Right atrium auricular region (tissue), 2 donors: ENCODE measurements around the gene PSMC3IP. TPM values are rescaled to one million over a fixed set of nuclear protein-coding genes. Genes with fewer than 3 reads are reported as not detected.

Source experiments
- DNase-seq: peaks from one replicate; pipeline ENCODE4 v3.0.0-alpha.2; 2019; ENCODE audit warnings: low spot score
- H3K27ac ChIP-seq, 2 donors: fragments of 200-600 bp; sonication (generic); 1 replicate in 1 of 2; 2 replicates in 1 of 2; pipeline ENCODE4 v1.5.1; 2016 to 2019
- H3K27me3 ChIP-seq, 2 donors: fragments of 200-600 bp; sonication (generic); one replicate each; pipeline versions ENCODE4 v1.5.1 to v1.6.0; 2017 to 2019
- H3K36me3 ChIP-seq: fragments of 200-600 bp; sonication (generic); one replicate; pipeline ENCODE4 v1.5.1; 2016
- H3K4me1 ChIP-seq, 2 donors: fragments of 200-600 bp; sonication (generic); one replicate each; pipeline versions ENCODE4 v1.5.1 to v1.6.0; 2017 to 2019
- H3K4me3 ChIP-seq, 2 donors: fragments of 200-600 bp; sonication (generic); 1 replicate in 1 of 2; 2 replicates in 1 of 2; pipeline ENCODE4 v1.5.1; 2017 to 2019; ENCODE audit warnings: mild to moderate bottlenecking in 1 of 2, moderate library complexity in 1 of 2
- H3K9me3 ChIP-seq, 2 donors: fragments of 200-600 bp; sonication (generic); one replicate each; pipeline ENCODE4 v1.5.1; 2019
- CTCF ChIP-seq, 2 donors: fragments of 200-600 bp; sonication (generic); IDR thresholded peaks; one replicate each; pipeline ENCODE4 v1.5.1; 2019; ENCODE audit warnings: antibody characterized with exemption in 2 of 2
- total RNA-seq, 2 donors: library from RNA; depleted of rRNA; stranded (reverse); fragments of >200 nt; gene quantifications; one replicate each; pipeline ENCODE4 v1.1.0, GENCODE V29; 2016

The PSMC3IP gene
- total RNA-seq, 2 donors from 2014 or later = 1.2 to 1.6 TPM

DNA sequence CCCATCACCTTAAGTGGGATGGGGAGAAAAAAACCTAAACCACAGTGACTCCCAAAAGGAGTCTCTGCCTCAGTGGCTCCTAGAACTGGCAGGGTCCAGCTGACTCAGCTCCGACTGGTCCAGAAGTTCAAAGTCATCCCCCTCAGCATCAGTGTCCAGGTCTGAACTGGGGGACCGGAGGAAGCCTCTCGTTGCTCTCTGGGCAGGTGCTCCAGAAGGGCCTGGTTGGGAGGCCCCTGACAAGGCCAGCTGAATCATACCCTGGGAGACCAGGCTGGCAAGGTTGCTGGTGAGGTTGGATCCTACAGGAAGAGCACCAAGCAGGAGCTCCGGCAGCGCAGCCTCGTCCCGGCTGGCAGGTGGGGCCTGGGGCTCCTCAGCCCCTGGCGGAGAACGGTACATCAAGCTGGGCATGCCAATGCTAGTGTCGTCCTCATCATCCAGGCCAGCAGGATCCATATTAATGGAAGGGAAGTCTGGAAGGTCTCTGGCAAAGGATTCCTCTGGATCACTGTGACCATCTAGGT, 4.3 kb upstream of the PSMC3IP start:
- Histone ChIP-seq H3K27me3 (no peaks in the 10 kb centered on the region), H3K27ac (no peak overlapping the region), H3K4me1 (peaks cover 0 to 23% of the 10 kb centered on the region in 2 donors), H3K36me3 (peaks cover 71% of the 10 kb centered on the region), H3K4me3 (no peak overlapping the region), H3K9me3 (no peaks in the 10 kb centered on the region)
- no peak for TF ChIP-seq CTCF (IDR thresholded peaks at IDR 0.05)
- no peak for DNase-seq

DNA sequence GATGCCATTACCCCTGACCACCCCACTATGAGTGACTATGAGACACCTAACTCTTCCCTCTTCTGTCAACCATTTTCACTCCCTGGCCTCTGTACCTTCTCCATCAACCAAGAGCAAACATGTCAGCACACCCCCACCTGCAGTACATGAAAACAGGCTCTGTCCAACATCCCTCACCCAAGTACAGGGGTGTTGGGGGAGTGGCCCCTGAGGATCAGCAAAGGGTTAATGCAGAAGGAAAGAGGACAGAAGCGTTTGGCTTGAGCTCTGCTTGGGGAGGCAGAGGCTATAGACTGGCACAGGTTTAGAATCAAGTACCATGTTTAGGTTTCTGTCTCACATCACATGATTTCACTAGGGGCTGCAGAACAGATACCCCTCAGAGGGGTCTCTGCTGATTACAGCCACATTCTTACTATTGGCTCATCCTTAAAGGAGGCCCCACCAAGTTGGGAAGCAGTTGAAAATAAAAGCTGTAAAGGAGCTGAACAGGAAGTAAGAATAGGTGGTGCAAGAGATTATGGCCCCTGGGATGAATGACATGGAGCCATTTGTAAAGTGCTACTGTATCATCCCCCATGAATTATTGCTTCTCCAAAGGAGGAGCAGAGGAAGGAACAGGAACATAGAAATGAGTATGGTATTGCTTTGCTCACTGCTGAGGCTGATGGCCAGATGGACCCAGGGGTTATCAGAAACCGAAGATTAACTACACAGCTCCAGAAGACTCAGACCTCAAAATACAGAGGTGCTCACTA, 2.4 kb upstream of the PSMC3IP start:
- TF ChIP-seq CTCF (IDR thresholded peaks at IDR 0.05) = no peak
- no peak for DNase-seq
- H3K36me3 ChIP-seq = peaks cover 53% of the 10 kb centered on the region

DNA sequence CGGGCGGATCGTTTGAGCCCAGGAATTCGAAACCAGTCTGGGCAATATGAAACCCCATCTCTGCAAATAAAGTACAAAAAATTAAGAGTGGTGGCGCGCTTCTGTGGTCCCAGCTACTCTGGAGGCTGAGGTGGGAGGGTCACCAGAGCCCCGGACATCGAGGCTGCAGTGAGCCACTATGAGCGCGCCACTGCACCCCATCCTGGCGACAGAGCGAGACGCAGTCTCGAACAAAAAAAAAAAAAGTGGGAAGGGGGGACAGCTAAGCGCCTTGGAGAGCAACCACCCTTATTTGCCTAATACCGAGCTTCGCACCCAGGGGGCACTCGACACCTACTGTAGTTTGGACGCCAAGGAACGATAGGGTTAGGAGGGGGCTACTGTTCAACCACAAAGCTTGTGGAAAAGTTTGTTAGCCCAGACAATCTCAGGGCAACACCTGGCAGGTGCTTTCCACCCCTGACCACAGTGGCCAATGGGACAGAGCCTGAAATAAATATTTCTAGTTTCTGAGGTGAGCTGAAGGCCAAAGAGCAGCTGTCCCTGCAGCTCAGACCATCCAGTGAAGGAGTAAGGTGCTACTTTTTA, 847 bp upstream of the PSMC3IP start:
- Histone ChIP-seq H3K9me3 (no peaks in the 10 kb centered on the region), H3K4me3 (peak overlapping the region; percentile 66 to 68), H3K27me3 (no peaks in the 10 kb centered on the region), H3K4me1 (peaks cover 0 to 22% of the 10 kb centered on the region in 2 donors), H3K36me3 (peaks cover 46% of the 10 kb centered on the region), H3K27ac (peak overlapping the region; percentile 84 to 94)
- peak; percentile 79 for DNase-seq
- TF ChIP-seq CTCF (IDR thresholded peaks at IDR 0.05) = peak in 1 of 2 donors; percentile 82

More for the DNA sequence above, 2.4 kb upstream of the PSMC3IP start:
- Histone ChIP-seq H3K27me3 (no peaks in the 10 kb centered on the region), H3K27ac (no peak overlapping the region), H3K9me3 (no peaks in the 10 kb centered on the region), H3K4me1 (peaks cover 0 to 22% of the 10 kb centered on the region in 2 donors), H3K4me3 (no peak overlapping the region)

- Histone ChIP-seq H3K27ac (peak overlapping the region; percentile 84 to 94), H3K9me3 (no peaks in the 10 kb centered on the region), H3K4me3 (peak overlapping the region; percentile 66 to 68), H3K36me3 (peaks cover 46% of the 10 kb centered on the region), H3K27me3 (no peaks in the 10 kb centered on the region), H3K4me1 (peaks cover 0 to 22% of the 10 kb centered on the region in 2 donors)
- TF ChIP-seq CTCF (IDR thresholded peaks at IDR 0.05) = no peak
- DNase-seq = no peak
Observed at GRCh38 chr17:42577140-42577531, 393 bp downstream of the PSMC3IP start.

DNA sequence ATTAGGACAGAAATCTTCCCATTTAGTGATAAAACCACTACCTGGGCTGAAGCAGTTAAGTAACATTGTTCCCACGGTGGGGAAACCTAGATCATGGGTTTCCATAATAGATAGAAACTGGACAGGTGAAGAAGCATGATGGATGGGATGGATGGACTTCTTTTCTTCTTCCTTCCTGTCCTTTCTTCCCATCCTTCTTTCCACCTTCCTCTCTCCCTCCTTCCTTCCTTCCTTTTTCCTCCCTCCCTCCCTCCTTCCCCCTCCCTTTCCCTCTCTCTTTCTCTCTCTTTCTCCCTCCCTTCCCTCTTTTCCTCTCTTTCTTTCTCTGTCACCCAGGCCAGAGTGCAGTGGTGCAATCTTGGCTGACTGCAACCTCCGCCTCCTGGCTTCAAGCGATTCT, 3.1 kb downstream of the PSMC3IP start:
- TF ChIP-seq CTCF (IDR thresholded peaks at IDR 0.05) = no peak
- DNase-seq = no peak
- H3K27me3 ChIP-seq = no peaks in the 10 kb centered on the region
- H3K9me3 ChIP-seq = no peaks in the 10 kb centered on the region
- H3K4me1 ChIP-seq = peaks cover 0 to 33% of the 10 kb centered on the region in 2 donors
- H3K36me3 ChIP-seq = peaks cover 49% of the 10 kb centered on the region
- no peak overlapping the region for H3K4me3 ChIP-seq
- H3K27ac ChIP-seq = no peak overlapping the region
